ENCODE data around the gene TMEM100. TPM values are rescaled to one million over a fixed set of nuclear protein-coding genes. Genes with fewer than 3 reads are reported as not detected.
"Not testable (repeated sequence)": the region's sequence is repeated elsewhere in the genome, so short reads cannot be mapped to it uniquely, and the experiment has no call there.

Gene TMEM100
- total and polyA plus RNA-seq, 10 of the 15 experiments (the other 5 are each of a cell fraction or from before 2014, with no cell fraction given): not detected

GRCh38 chr17:55672585-55673501 is 49.8 kb downstream of the TMEM100 start:
- BruUV-seq (replicated peaks): no TSS peak
- Histone ChIP-seq H2AFZ (ENCODE audit: control insufficient read depth, low read depth, low read length) (no peak overlapping the region), H3K4me2 (ENCODE audit: control insufficient read depth, insufficient read depth) (no peak overlapping the region), H3K27ac (ENCODE audit: control insufficient read depth, insufficient read depth) (no peak overlapping the region), H3K9ac (ENCODE audit: control insufficient read depth, insufficient read depth, low read length) (no peak overlapping the region), H3K27me3 (replicated peaks in 1 of 2; ENCODE audit: control insufficient read depth in 2 of 2, insufficient read depth in 2 of 2, low read length in 1 of 2) (no peaks in the 10 kb centered on the region; a peak in 1 of 4 replicates), H3K9me3 (replicated peaks; ENCODE audit: control insufficient read depth, insufficient read depth, low read length) (no peaks in the 10 kb centered on the region; the same call in 2 of the 3 replicates), H3K4me3 (no peak overlapping the region), H3K36me3 (ENCODE audit: control insufficient read depth in 2 of 2, insufficient read depth in 2 of 2, low read length in 1 of 2) (no peaks in the 10 kb centered on the region), H3K79me2 (ENCODE audit: control insufficient read depth, insufficient read depth, low read length) (no peaks in the 10 kb centered on the region), H4K20me1 (ENCODE audit: control insufficient read depth, insufficient read depth) (no peaks in the 10 kb centered on the region), H3K4me1 (ENCODE audit: control insufficient read depth, insufficient read depth, low read length) (no peaks in the 10 kb centered on the region)
- ChIA-PET POLR2A (no interaction called here), RAD21 (ENCODE audit: unreplicated experiment) (no interaction called here), SMC1A (ENCODE audit: uncharacterized antibody, unreplicated experiment) (interaction anchor here (0.6 kb wide), 1 partner anchor 154 kb away, joined by 3 read pairs; no protein-coding TSS in a partner anchor), CTCF (no interaction called here)
- TF ChIP-seq ATF7 (IDR thresholded peaks at IDR 0.05; ENCODE audit: low read depth): no peak
- peak; percentile 28; the same call in 1 of the 2 replicates for TF ChIP-seq SPI1 (IDR thresholded peaks at IDR 0.05; ENCODE audit: borderline replicate concordance, insufficient read depth, low read depth, low read length)
- no peak for TF ChIP-seq HDAC6 (IDR thresholded peaks at IDR 0.05; ENCODE audit: unreplicated experiment)
- FAIRE-seq: no peak
- no peak for ATAC-seq
- WGBS (ENCODE audit: insufficient coverage, insufficient replicate concordance, low lambda C conversion rate, missing lambda C conversion rate): 30% methylated on average over 3 of the region's 3 CpGs
- in situ Hi-C loops (cut with MboI) (no loop called here), intact Hi-C loops (cut with micrococcal nuclease; ENCODE audit: unreplicated experiment) (no loop called here)
- DNase-seq (ENCODE audit: low read depth, low spot score): no peak

GRCh38 chr17:55672010-55672409 is 50.7 kb downstream of the TMEM100 start:
- H3K4me3 ChIP-seq; ATAC-seq; H3K9ac ChIP-seq (ENCODE audit: control insufficient read depth, insufficient read depth, low read length); RAD21 ChIA-PET (ENCODE audit: unreplicated experiment); FAIRE-seq; POLR2A ChIA-PET; H3K9me3 ChIP-seq (replicated peaks; ENCODE audit: control insufficient read depth, insufficient read depth, low read length); H3K79me2 ChIP-seq (ENCODE audit: control insufficient read depth, insufficient read depth, low read length); H3K4me2 ChIP-seq (ENCODE audit: control insufficient read depth, insufficient read depth); H4K20me1 ChIP-seq (ENCODE audit: control insufficient read depth, insufficient read depth); H3K27me3 ChIP-seq (replicated peaks in 1 of 2; ENCODE audit: control insufficient read depth in 2 of 2, insufficient read depth in 2 of 2, low read length in 1 of 2); H3K36me3 ChIP-seq (ENCODE audit: control insufficient read depth in 2 of 2, insufficient read depth in 2 of 2, low read length in 1 of 2); BruUV-seq (replicated peaks); H2AFZ ChIP-seq (ENCODE audit: control insufficient read depth, low read depth, low read length); H3K4me1 ChIP-seq (ENCODE audit: control insufficient read depth, insufficient read depth, low read length); DNase-seq (ENCODE audit: low read depth, low spot score); in situ Hi-C loops (cut with MboI); CTCF ChIA-PET; H3K27ac ChIP-seq (ENCODE audit: control insufficient read depth, insufficient read depth); intact Hi-C loops (cut with micrococcal nuclease; ENCODE audit: unreplicated experiment): not testable (repeated sequence)
- SMC1A ChIA-PET (ENCODE audit: uncharacterized antibody, unreplicated experiment): interaction anchor here (0.6 kb wide), 1 partner anchor 153 kb away, joined by 3 read pairs; no protein-coding TSS in a partner anchor

Other genes with a start within 250 kb of the TMEM100 start
- not detected in 2 replicates for gene SMIM36, start 211.4 kb downstream of the TMEM100 start, total RNA-seq (2014; rRNA removed)
- gene SMIM36, start 211.4 kb downstream of the TMEM100 start, total RNA-seq (2014; rRNA removed; fragmentation: Illumina TruSeq; extraction: Trizol): not detected in 2 replicates
- gene SMIM36, start 211.4 kb downstream of the TMEM100 start, total RNA-seq (2021): not detected in 2 replicates
- not detected in 2 replicates for gene SMIM36, start 211.4 kb downstream of the TMEM100 start, polyA plus RNA-seq (2011; rRNA removed)
- not detected in 2 replicates for gene SMIM36, start 211.4 kb downstream of the TMEM100 start, polyA plus RNA-seq (2014; fragmentation: Illumina TruSeq; extraction: Trizol)
- not detected for gene SMIM36, start 211.4 kb downstream of the TMEM100 start, polyA plus RNA-seq (2014; fragmentation: Nextera tagmentation; extraction: Ambion mirVana)
- not detected in 2 replicates for gene SMIM36, start 211.4 kb downstream of the TMEM100 start, polyA plus RNA-seq (2014; rRNA removed)
- gene SMIM36, start 211.4 kb downstream of the TMEM100 start, polyA plus RNA-seq (2016; fragmentation: Nextera tagmentation; extraction: Ambion mirVana): not detected
- 3.2 and 4.1 TPM in 2 replicates for gene PCTP, start 28.2 kb upstream of the TMEM100 start, total RNA-seq (2014; rRNA removed)
- gene PCTP, start 28.2 kb upstream of the TMEM100 start, total RNA-seq (2014; rRNA removed; fragmentation: Illumina TruSeq; extraction: Trizol): 5.4 and 5.6 TPM in 2 replicates
- 3.7 and 5.1 TPM in 2 replicates for gene PCTP, start 28.2 kb upstream of the TMEM100 start, total RNA-seq (2021)
- 26.8 and 32.2 TPM in 2 replicates for gene PCTP, start 28.2 kb upstream of the TMEM100 start, polyA plus RNA-seq (2011; rRNA removed)
- gene PCTP, start 28.2 kb upstream of the TMEM100 start, polyA plus RNA-seq (2014; fragmentation: Illumina TruSeq; extraction: Trizol): 6.5 and 7.7 TPM in 2 replicates
- 1 to 10 TPM; 1.4 to 2.5 TPM for gene PCTP, start 28.2 kb upstream of the TMEM100 start, polyA plus RNA-seq (2014; fragmentation: Nextera tagmentation; extraction: Ambion mirVana)
- 3.9 and 6.1 TPM in 2 replicates for gene PCTP, start 28.2 kb upstream of the TMEM100 start, polyA plus RNA-seq (2014; rRNA removed)
- 1 to 10 TPM; 2.5 to 3.6 TPM for gene PCTP, start 28.2 kb upstream of the TMEM100 start, polyA plus RNA-seq (2016; fragmentation: Nextera tagmentation; extraction: Ambion mirVana)

All from GM12878 (cell line).